Measurements from ENCODE around the gene GPR35. TPM values are rescaled to one million over a fixed set of nuclear protein-coding genes. Genes with fewer than 3 reads are reported as not detected.

GPR35 gene
- total and polyA plus RNA-seq, 4 donors = 0.30 to 2.4 (median 0.44) TPM

DNA sequence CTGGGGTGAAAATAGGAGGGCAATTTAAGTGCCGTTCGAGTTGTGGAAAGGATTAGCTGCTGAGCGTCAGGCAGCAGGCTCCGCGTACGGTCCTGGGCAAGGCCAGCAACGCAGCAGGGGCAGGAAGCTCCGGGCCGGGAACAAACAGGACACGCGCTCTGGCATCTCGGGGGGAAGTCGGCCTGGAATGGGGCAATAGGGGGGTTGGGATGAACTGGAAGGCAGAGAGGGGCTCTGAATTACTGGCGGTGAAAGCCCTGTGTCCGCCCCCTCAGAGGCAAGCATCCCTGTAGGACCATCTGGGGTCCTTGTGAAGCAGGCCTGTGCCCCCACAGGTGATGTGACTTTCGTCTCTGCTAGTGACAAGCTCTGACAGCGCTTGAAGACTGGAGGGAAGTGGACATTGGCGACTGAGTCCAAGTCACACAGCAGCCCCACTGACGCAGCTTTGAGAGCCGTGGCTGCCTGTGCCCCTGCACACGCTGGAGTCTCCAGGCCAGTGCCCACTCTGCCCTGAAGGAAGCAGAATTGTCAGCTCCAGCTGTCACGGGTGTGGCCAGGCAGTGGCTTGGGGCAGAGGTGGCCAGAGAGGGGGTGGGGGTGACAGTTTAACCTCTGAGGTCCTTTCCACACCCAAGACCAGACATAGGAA lies 22.3 kb downstream of the GPR35 start:
- no peaks in the 10 kb centered on the region for H3K36me3 ChIP-seq (ENCODE audit: control insufficient read depth in 4 of 4, insufficient read depth in 3 of 4, low read depth in 1 of 4, low read length in 3 of 4)
- WGBS = 70% methylated on average over 22 of the region's 22 CpGs
- peaks cover 0 to 5% (median 2%) of the 10 kb centered on the region in 4 donors for H3K27me3 ChIP-seq (ENCODE audit: control insufficient read depth in 4 of 4, insufficient read depth in 4 of 4, low read length in 3 of 4)
- no peaks in the 10 kb centered on the region for H3K9me3 ChIP-seq (ENCODE audit: control insufficient read depth in 4 of 4, low read length in 3 of 4)
- no peak overlapping the region for H3K4me3 ChIP-seq (ENCODE audit: low read depth in 1 of 3, low read length in 3 of 3)
- no peak for DNase-seq (ENCODE audit: low spot score)
- TF ChIP-seq HNF4A (conservative IDR thresholded peaks at IDR 0.05) (no peak), FOXA2 (IDR thresholded peaks at IDR 0.05) (no peak), JUND (IDR thresholded peaks at IDR 0.05) (no peak)
- no peak overlapping the region for H3K27ac ChIP-seq (ENCODE audit: low read depth in 1 of 2, low read length in 2 of 2)
- H3K9ac ChIP-seq (ENCODE audit: low read depth in 1 of 2, low read length in 2 of 2) = no peak overlapping the region
- H3K4me1 ChIP-seq (ENCODE audit: control insufficient read depth in 4 of 4, insufficient read depth in 4 of 4, low read length in 3 of 4) = no peaks in the 10 kb centered on the region

DNA sequence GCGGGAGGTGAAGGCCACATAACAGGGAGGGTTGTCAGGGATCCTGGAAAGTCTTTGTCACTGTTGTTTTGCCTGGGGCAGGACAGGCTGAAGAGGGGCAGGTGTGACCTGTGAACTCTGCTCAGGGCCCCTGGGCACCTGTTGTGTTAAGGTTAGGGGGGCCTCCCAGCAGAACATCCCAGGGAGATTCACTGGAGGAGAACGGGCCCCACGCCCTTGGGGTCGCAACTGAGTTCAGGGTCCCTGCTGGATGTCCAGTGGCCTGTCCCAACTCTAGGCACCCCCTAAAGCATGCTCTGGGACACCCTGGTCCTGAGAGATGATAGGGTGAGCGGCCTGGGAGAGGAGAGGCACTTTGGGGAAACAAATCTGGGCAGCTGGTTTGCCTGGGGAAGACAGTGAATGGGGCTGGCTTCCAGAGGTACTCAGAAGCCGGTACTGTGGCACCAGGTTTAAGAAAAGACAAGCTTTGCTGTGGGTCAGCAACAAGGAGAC lies 22.9 kb downstream of the GPR35 start:
- Histone ChIP-seq H3K27me3 (ENCODE audit: control insufficient read depth in 4 of 4, insufficient read depth in 4 of 4, low read length in 3 of 4) (peaks cover 0 to 5% (median 2%) of the 10 kb centered on the region in 4 donors), H3K27ac (ENCODE audit: low read depth in 1 of 2, low read length in 2 of 2) (no peak overlapping the region)
- 80% methylated on average over 6 of the region's 6 CpGs for WGBS

More for the DNA sequence above, 22.9 kb downstream of the GPR35 start:
- H3K4me3 ChIP-seq (ENCODE audit: low read depth in 1 of 3, low read length in 3 of 3) = no peak overlapping the region
- no peaks in the 10 kb centered on the region for H3K36me3 ChIP-seq (ENCODE audit: control insufficient read depth in 4 of 4, insufficient read depth in 3 of 4, low read depth in 1 of 4, low read length in 3 of 4)
- TF ChIP-seq JUND (IDR thresholded peaks at IDR 0.05) = no peak
- TF ChIP-seq GABPA (IDR thresholded peaks at IDR 0.05 in 1 of 2, conservative IDR thresholded peaks at IDR 0.05 in 1 of 2) = no peak
- no peak for TF ChIP-seq REST (IDR thresholded peaks at IDR 0.05)
- no peak for TF ChIP-seq HNF4A (conservative IDR thresholded peaks at IDR 0.05)
- TF ChIP-seq, protein P1, sequence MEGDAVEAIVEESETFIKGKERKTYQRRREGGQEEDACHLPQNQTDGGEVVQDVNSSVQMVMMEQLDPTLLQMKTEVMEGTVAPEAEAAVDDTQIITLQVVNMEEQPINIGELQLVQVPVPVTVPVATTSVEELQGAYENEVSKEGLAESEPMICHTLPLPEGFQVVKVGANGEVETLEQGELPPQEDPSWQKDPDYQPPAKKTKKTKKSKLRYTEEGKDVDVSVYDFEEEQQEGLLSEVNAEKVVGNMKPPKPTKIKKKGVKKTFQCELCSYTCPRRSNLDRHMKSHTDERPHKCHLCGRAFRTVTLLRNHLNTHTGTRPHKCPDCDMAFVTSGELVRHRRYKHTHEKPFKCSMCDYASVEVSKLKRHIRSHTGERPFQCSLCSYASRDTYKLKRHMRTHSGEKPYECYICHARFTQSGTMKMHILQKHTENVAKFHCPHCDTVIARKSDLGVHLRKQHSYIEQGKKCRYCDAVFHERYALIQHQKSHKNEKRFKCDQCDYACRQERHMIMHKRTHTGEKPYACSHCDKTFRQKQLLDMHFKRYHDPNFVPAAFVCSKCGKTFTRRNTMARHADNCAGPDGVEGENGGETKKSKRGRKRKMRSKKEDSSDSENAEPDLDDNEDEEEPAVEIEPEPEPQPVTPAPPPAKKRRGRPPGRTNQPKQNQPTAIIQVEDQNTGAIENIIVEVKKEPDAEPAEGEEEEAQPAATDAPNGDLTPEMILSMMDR (IDR thresholded peaks at IDR 0.05; ENCODE audit: low read depth, low read length, missing input control) = no peak
- TF ChIP-seq RAD21 (IDR thresholded peaks at IDR 0.05) = no peak
- no peak for TF ChIP-seq EGR1 (IDR thresholded peaks at IDR 0.05; ENCODE audit: low read depth in 2 of 2)
- no peak for TF ChIP-seq FOXA2 (IDR thresholded peaks at IDR 0.05)
- no peak for DNase-seq (ENCODE audit: low spot score)
- no peaks in the 10 kb centered on the region for H3K4me1 ChIP-seq (ENCODE audit: control insufficient read depth in 4 of 4, insufficient read depth in 4 of 4, low read length in 3 of 4)
- no peak overlapping the region for H3K9ac ChIP-seq (ENCODE audit: low read depth in 1 of 2, low read length in 2 of 2)
- no peaks in the 10 kb centered on the region for H3K9me3 ChIP-seq (ENCODE audit: control insufficient read depth in 4 of 4, low read length in 3 of 4)
